IMR-90 (cell line): ENCODE measurements around the gene NAA35. TPM values are rescaled to one million over a fixed set of nuclear protein-coding genes. Genes with fewer than 3 reads are reported as not detected.
A peak's percentile ranks its signal among the peaks of the same experiment; 100 is the strongest.

ENCODE experiments used
- ATAC-seq: fragments of 200-7000 bp; cut with Tn5 transposase; 2 replicates; pipeline ENCODE4 v1.9.1; 2020; ENCODE audit warnings: low read depth, mild to moderate bottlenecking, moderate library complexity
- BruUV-seq: library from RNA; stranded (reverse); fragments of 400-500 nt; replicated peaks from 2 replicates; lab custom pipeline; 2021; lab: Mats Ljungman, UMichigan
- CTCF ChIA-PET: fragments of 300-600 bp; formaldehyde crosslinking; extraction: SDS; loops from one replicate; lab custom pipeline; 2021; ENCODE audit warnings: antibody characterized with exemption; lab: Yijun Ruan, JAX
- POLR2A ChIA-PET: fragments of 300-600 bp; sonication (Branson Sonifier 250); formaldehyde crosslinking; loops from one replicate; lab custom pipeline; 2022; ENCODE audit warnings: antibody characterized with exemption; ENCODE audit not compliant: unreplicated experiment; lab: Charles Lee
- DNase-seq: peaks from one replicate; pipeline ENCODE4 v3.0.0; 2013
- H2AFZ ChIP-seq: replicated peaks from 2 replicates; pipeline ENCODE3; 2013; ENCODE audit warnings: low read length, mild to moderate bottlenecking; ENCODE audit not compliant: poor library complexity
- H2AK5ac ChIP-seq: 2 replicates; pipeline ENCODE4 v1.6.1; 2013; ENCODE audit warnings: low read depth, low read length, inconsistent platforms
- H2AK9ac ChIP-seq: replicated peaks from 2 replicates; pipeline ENCODE3; 2013; ENCODE audit warnings: mild to moderate bottlenecking, low read depth, low read length, moderate library complexity; ENCODE audit not compliant: poor library complexity
- H2BK120ac ChIP-seq: 2 replicates; pipeline ENCODE4 v1.6.1; 2013; ENCODE audit warnings: low read depth, low read length, inconsistent platforms
- H2BK15ac ChIP-seq: 3 replicates; pipeline ENCODE4 v1.6.1; 2013; ENCODE audit warnings: low read depth, low read length, inconsistent platforms
- H2BK20ac ChIP-seq: 2 replicates; pipeline ENCODE4 v1.6.1; 2013; ENCODE audit warnings: low read depth, mild to moderate bottlenecking, inconsistent platforms, low read length, moderate library complexity
- H2BK5ac ChIP-seq: 2 replicates; pipeline ENCODE4 v1.6.1; 2013; ENCODE audit warnings: mild to moderate bottlenecking, low read depth, low read length, inconsistent platforms; ENCODE audit not compliant: poor library complexity, severe bottlenecking
- H3K14ac ChIP-seq: replicated peaks from 2 replicates; pipeline ENCODE4 v1.6.1; 2013; ENCODE audit warnings: low read depth, low read length, inconsistent platforms
- H3K18ac ChIP-seq: 2 replicates; pipeline ENCODE4 v1.6.1; 2013; ENCODE audit warnings: low read depth, low read length, control low read depth
- H3K23ac ChIP-seq: 2 replicates; pipeline ENCODE4 v1.6.1; 2013; ENCODE audit warnings: low read depth, low read length, inconsistent platforms
- H3K27ac ChIP-seq: 2 replicates; pipeline ENCODE4 v1.5.1; 2013; ENCODE audit warnings: mild to moderate bottlenecking, control low read depth, low read length; ENCODE audit not compliant: insufficient read depth
- H3K27me3 ChIP-seq: 2 replicates; pipeline ENCODE4 v1.6.1; 2013; ENCODE audit warnings: low read length; ENCODE audit not compliant: control insufficient read depth, insufficient read depth
- H3K36me3 ChIP-seq: 2 replicates; pipeline ENCODE4 v1.6.1; 2013; ENCODE audit warnings: low read length, mixed read lengths; ENCODE audit not compliant: control insufficient read depth, insufficient read depth
- H3K4ac ChIP-seq: 2 replicates; pipeline ENCODE4 v1.6.1; 2013; ENCODE audit warnings: low read depth, low read length, inconsistent platforms
- H3K4me1 ChIP-seq: 2 replicates; pipeline ENCODE4 v1.6.1; 2013; ENCODE audit warnings: low read length, mixed read lengths; ENCODE audit not compliant: control insufficient read depth, insufficient read depth
- H3K4me2 ChIP-seq: 2 replicates; pipeline ENCODE4 v1.6.1; 2013; ENCODE audit warnings: low read depth, mild to moderate bottlenecking, control low read depth, low read length, moderate library complexity
- H3K4me3 ChIP-seq: 2 replicates; pipeline ENCODE4 v1.5.1; 2013; ENCODE audit warnings: low read depth, mild to moderate bottlenecking, control low read depth, low read length, moderate library complexity; ENCODE audit not compliant: insufficient read depth
- H3K56ac ChIP-seq: 2 replicates; pipeline ENCODE4 v1.6.1; 2013; ENCODE audit warnings: low read length, inconsistent platforms; ENCODE audit not compliant: insufficient read depth; ENCODE audit errors: extremely low read depth
- H3K79me1 ChIP-seq, 2 experiments: 2 replicates each; pipeline ENCODE4 v1.6.1; 2013; ENCODE audit warnings: low read length in 2 of 2, inconsistent platforms in 1 of 2, low read depth in 1 of 2
- H3K9ac ChIP-seq: 2 replicates; pipeline ENCODE4 v1.6.1; 2013; ENCODE audit warnings: low read depth, low read length, control low read depth
- H3K9me1 ChIP-seq: 2 replicates; pipeline ENCODE4 v1.6.1; 2013; ENCODE audit warnings: low read length, inconsistent platforms; ENCODE audit not compliant: insufficient read depth
- H3K9me3 ChIP-seq: 2 replicates; pipeline ENCODE4 v1.6.1; 2013; ENCODE audit warnings: low read length; ENCODE audit not compliant: control insufficient read depth, insufficient read depth
- H4K20me1 ChIP-seq: 2 replicates; pipeline ENCODE4 v1.6.1; 2013; ENCODE audit warnings: low read length, inconsistent platforms; ENCODE audit not compliant: insufficient read depth
- H4K5ac ChIP-seq: 2 replicates; pipeline ENCODE4 v1.6.1; 2013; ENCODE audit warnings: mild to moderate bottlenecking, low read depth, low read length, control low read depth
- H4K8ac ChIP-seq, 2 experiments: 2 replicates each; pipeline ENCODE4 v1.6.1; 2013; ENCODE audit warnings: low read depth in 2 of 2, low read length in 2 of 2, control low read depth in 1 of 2, inconsistent platforms in 1 of 2
- H4K91ac ChIP-seq: 2 replicates; pipeline ENCODE4 v1.6.1; 2013; ENCODE audit warnings: low read depth, low read length, inconsistent platforms; ENCODE audit not compliant: insufficient read depth
- CEBPB ChIP-seq: IDR thresholded peaks from 2 replicates; pipeline ENCODE4 v1.6.1; 2012; ENCODE audit warnings: low read depth, low read length, improper control_type of control experiment
- CHD1 ChIP-seq: IDR thresholded peaks from 2 replicates; pipeline ENCODE4 v1.6.1; 2012; ENCODE audit warnings: low read depth, low read length, improper control_type of control experiment
- FOS ChIP-seq: fragments of 150-350 bp; IDR thresholded peaks from 2 replicates; pipeline ENCODE4 v1.6.1; 2016; ENCODE audit warnings: low read depth, low read length
- MAFK ChIP-seq: IDR thresholded peaks from 2 replicates; pipeline ENCODE4 v1.6.1; 2012; ENCODE audit warnings: low read depth, low read length, improper control_type of control experiment
- MAZ ChIP-seq: IDR thresholded peaks from 2 replicates; pipeline ENCODE4 v1.6.1; 2012; ENCODE audit warnings: low read depth, mild to moderate bottlenecking, low read length, improper control_type of control experiment, moderate library complexity, borderline replicate concordance
- NFE2L2 ChIP-seq: fragments of 150-350 bp; IDR thresholded peaks from 2 replicates; pipeline ENCODE4 v1.6.1; 2016; ENCODE audit warnings: low read depth, mild to moderate bottlenecking, low read length
- POLR2A ChIP-seq: IDR thresholded peaks from 2 replicates; pipeline ENCODE4 v1.6.1; 2012; ENCODE audit warnings: mild to moderate bottlenecking, low read depth, low read length
- RAD21 ChIP-seq: IDR thresholded peaks from 2 replicates; pipeline ENCODE4 v1.6.1; 2012; ENCODE audit warnings: low read length, improper control_type of control experiment
- RCOR1 ChIP-seq: IDR thresholded peaks from 2 replicates; pipeline ENCODE4 v1.6.1; 2012; ENCODE audit warnings: mild to moderate bottlenecking, low read length, improper control_type of control experiment; ENCODE audit not compliant: insufficient replicate concordance
- RFX5 ChIP-seq: IDR thresholded peaks from 2 replicates; pipeline ENCODE4 v1.8.0; 2012; ENCODE audit warnings: low read depth, mild to moderate bottlenecking, low read length, moderate library complexity
- SMC3 ChIP-seq: fragments of 150-350 bp; IDR thresholded peaks from 2 replicates; pipeline ENCODE4 v1.6.1; 2016; ENCODE audit warnings: low read depth, mild to moderate bottlenecking, antibody characterized with exemption, low read length, moderate library complexity
- WGBS, 2 experiments: methylation state at CpG; one replicate each; pipeline versions ENCODE4 v1.1.5 to v1.1.7; 2013; ENCODE audit warnings: missing lambda C conversion rate in 2 of 2; ENCODE audit not compliant: insufficient read length in 1 of 2; ENCODE audit errors: extremely low coverage in 2 of 2; 5-methylcytosine and 5-hydroxymethylcytosine counted together
- dilution Hi-C: fragments of 300-500 bp; cut with HindIII; formaldehyde crosslinking; loops from one replicate; pipeline ENCODE4 v1.14.3; 2018; ENCODE audit warnings: low sequenced_read_pairs; ENCODE audit not compliant: unreplicated experiment
- in situ Hi-C: fragments of 300-500 bp; cut with MboI; formaldehyde crosslinking; loops from 3 replicates; pipeline ENCODE4 v1.14.3; 2019; ENCODE audit warnings: low sequenced_read_pairs, inconsistent platforms, mixed read lengths
- intact Hi-C: fragments of 100-400 bp; cut with micrococcal nuclease; formaldehyde crosslinking; loops from 2 replicates; pipeline ENCODE4 v1.10.0; 2022
- polyA plus RNA-seq, 3 experiments: library from polyadenylated mRNA; depleted of rRNA; stranded (reverse); fragments of >200 nt; gene quantifications; 2 replicates each; pipeline ENCODE4 v1.2.3, GENCODE V29; 2012; ENCODE audit warnings: low replicate concordance in 1 of 3
- total RNA-seq: library from RNA; depleted of rRNA; stranded (reverse); fragments of >200 nt; gene quantifications from 2 replicates; pipeline ENCODE4 v1.2.3, GENCODE V29; 2012
- TF ChIP-seq, protein P1 (sequence below): conservative IDR thresholded peaks from 2 replicates; pipeline ENCODE4 v1.5.1; 2012; ENCODE audit warnings: mild to moderate bottlenecking, low read depth, low read length, improper control_type of control experiment
- TF ChIP-seq, protein P2 (sequence below): fragments of 150-350 bp; IDR thresholded peaks from 2 replicates; pipeline ENCODE4 v1.6.1; 2017; ENCODE audit warnings: mild to moderate bottlenecking, antibody characterized with exemption, low read length, low read depth
- TF ChIP-seq, protein P3 (sequence below): fragments of 150-350 bp; IDR thresholded peaks from 2 replicates; pipeline ENCODE4 v1.6.1; 2016; ENCODE audit warnings: low read depth, mild to moderate bottlenecking, low read length, moderate library complexity, borderline replicate concordance

NAA35 gene
- total and polyA plus RNA-seq, 2 of the 4 experiments (the other 2 are of a cell fraction) = 13.1 to 16.5 TPM

DNA sequence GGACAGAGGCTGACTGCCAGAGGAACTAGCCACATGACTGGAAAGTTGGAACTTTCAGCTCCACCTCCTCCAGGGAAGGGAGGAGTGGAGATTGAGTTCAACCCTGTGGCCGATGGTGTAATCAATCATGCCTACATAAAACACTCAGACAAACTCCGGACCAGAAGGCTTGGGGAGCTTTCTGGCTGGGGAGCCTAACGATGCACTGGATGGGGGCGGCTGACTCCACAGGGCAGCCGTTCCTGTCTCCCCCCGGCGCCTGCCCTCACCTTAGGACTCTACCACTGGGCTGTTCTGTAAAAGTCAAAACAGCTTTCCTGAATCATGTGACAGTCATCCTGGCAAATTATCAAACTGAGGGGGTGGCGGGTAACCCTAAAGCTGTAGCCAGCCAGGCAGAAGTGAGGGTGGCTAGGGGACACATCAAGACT, 100.4 kb downstream of the NAA35 start:
- Histone ChIP-seq H2BK120ac (no peak overlapping the region), H4K91ac (no peak overlapping the region), H2BK15ac (no peak overlapping the region), H3K9ac (no peak overlapping the region), H3K18ac (no peak overlapping the region), H3K9me1 (peaks cover 6% of the 10 kb centered on the region), H3K9me3 (no peaks in the 10 kb centered on the region), H2AFZ (peak overlapping the region; percentile 4), H4K8ac (no peak overlapping the region), H3K4me1 (peaks cover 5% of the 10 kb centered on the region; the same call in 1 of the 2 replicates), H4K5ac (no peak overlapping the region), H3K27ac (no peak overlapping the region), H3K23ac (no peak overlapping the region), H2AK9ac (no peak overlapping the region), H4K20me1 (no peaks in the 10 kb centered on the region), H2BK5ac (no peak overlapping the region), H3K4ac (no peak overlapping the region), H3K36me3 (peaks cover 4% of the 10 kb centered on the region; the same call in 1 of the 2 replicates), H2AK5ac (no peak overlapping the region), H3K79me1 (no peaks in the 10 kb centered on the region; a peak in 1 of 4 replicates), H3K56ac (no peak overlapping the region), H2BK20ac (no peak overlapping the region), H3K4me3 (no peak overlapping the region), H3K27me3 (no peaks in the 10 kb centered on the region), H3K14ac (no peak overlapping the region), H3K4me2 (no peak overlapping the region)
- dilution Hi-C loops (no loop called here), intact Hi-C loops (loop anchor here (2.0 to 10.0 kb wide), 2 partner anchors 57 to 233 kb away; partner anchors contain the start of gene GOLM1), in situ Hi-C loops (no loop called here)
- DNase-seq = peak; percentile 61
- no TSS peak for BruUV-seq
- 33% methylated on average over 1 of the region's 8 CpGs; no CpG with 5 or more reads in 1 of the 2 experiments for WGBS, 2 experiments
- ChIA-PET CTCF (no interaction called here), POLR2A (no interaction called here)
- TF ChIP-seq, protein P1, sequence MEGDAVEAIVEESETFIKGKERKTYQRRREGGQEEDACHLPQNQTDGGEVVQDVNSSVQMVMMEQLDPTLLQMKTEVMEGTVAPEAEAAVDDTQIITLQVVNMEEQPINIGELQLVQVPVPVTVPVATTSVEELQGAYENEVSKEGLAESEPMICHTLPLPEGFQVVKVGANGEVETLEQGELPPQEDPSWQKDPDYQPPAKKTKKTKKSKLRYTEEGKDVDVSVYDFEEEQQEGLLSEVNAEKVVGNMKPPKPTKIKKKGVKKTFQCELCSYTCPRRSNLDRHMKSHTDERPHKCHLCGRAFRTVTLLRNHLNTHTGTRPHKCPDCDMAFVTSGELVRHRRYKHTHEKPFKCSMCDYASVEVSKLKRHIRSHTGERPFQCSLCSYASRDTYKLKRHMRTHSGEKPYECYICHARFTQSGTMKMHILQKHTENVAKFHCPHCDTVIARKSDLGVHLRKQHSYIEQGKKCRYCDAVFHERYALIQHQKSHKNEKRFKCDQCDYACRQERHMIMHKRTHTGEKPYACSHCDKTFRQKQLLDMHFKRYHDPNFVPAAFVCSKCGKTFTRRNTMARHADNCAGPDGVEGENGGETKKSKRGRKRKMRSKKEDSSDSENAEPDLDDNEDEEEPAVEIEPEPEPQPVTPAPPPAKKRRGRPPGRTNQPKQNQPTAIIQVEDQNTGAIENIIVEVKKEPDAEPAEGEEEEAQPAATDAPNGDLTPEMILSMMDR = no peak
- TF ChIP-seq CHD1 (no peak), MAZ (no peak), RAD21 (no peak), MAFK (no peak), POLR2A (no peak), NFE2L2 (no peak), CEBPB (no peak), FOS (no peak), RCOR1 (no peak), RFX5 (no peak), SMC3 (no peak)
- TF ChIP-seq, protein P2, sequence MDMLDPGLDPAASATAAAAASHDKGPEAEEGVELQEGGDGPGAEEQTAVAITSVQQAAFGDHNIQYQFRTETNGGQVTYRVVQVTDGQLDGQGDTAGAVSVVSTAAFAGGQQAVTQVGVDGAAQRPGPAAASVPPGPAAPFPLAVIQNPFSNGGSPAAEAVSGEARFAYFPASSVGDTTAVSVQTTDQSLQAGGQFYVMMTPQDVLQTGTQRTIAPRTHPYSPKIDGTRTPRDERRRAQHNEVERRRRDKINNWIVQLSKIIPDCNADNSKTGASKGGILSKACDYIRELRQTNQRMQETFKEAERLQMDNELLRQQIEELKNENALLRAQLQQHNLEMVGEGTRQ = no peak
- TF ChIP-seq, protein P3, sequence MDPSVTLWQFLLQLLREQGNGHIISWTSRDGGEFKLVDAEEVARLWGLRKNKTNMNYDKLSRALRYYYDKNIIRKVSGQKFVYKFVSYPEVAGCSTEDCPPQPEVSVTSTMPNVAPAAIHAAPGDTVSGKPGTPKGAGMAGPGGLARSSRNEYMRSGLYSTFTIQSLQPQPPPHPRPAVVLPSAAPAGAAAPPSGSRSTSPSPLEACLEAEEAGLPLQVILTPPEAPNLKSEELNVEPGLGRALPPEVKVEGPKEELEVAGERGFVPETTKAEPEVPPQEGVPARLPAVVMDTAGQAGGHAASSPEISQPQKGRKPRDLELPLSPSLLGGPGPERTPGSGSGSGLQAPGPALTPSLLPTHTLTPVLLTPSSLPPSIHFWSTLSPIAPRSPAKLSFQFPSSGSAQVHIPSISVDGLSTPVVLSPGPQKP = no peak
- ATAC-seq = peak; percentile 76
